ENCODE data around the gene ST8SIA6. TPM values are rescaled to one million over a fixed set of nuclear protein-coding genes. Genes with fewer than 3 reads are reported as not detected.

ST8SIA6 gene
- total RNA-seq, 1 donor from 2014 or later = 5.1 TPM

GRCh38 chr10:17476073-17476472, 21.7 kb upstream of the ST8SIA6 start:
- H3K36me3 Mint-ChIP-seq = no peaks in the 10 kb centered on the region
- Histone ChIP-seq H3K4me2 (no peak overlapping the region), H3K27me3 (no peaks in the 10 kb centered on the region), H3K4me1 (no peaks in the 10 kb centered on the region), H3K9ac (no peak overlapping the region), H3K36me3 (no peaks in the 10 kb centered on the region), H3K27ac (no peak overlapping the region), H4K20me1 (ENCODE audit: low read depth) (no peaks in the 10 kb centered on the region), H3K9me3 (ENCODE audit: low read depth) (no peaks in the 10 kb centered on the region), H3F3A (ENCODE audit: low read depth) (no peaks in the 10 kb centered on the region), H2AFZ (replicated peaks) (no peak overlapping the region), H3K4me3 (no peak overlapping the region), H3K79me2 (ENCODE audit: low read depth) (no peaks in the 10 kb centered on the region)
- H3K4me3 Mint-ChIP-seq = no peak overlapping the region
- no peak for TF ChIP-seq EZH2phosphoT487 (IDR thresholded peaks at IDR 0.05)
- TF ChIP-seq CTCF (IDR thresholded peaks at IDR 0.05) = no peak
- TF ChIP-seq EZH2 (IDR thresholded peaks at IDR 0.05) = no peak
- no peak overlapping the region for H3K27ac Mint-ChIP-seq
- DNase-seq (ENCODE audit: low spot score) = no peak
- H3K27me3 Mint-ChIP-seq (ENCODE audit: insufficient read depth, low read depth) = peaks cover 6% of the 10 kb centered on the region
- H3K4me1 Mint-ChIP-seq = no peaks in the 10 kb centered on the region
- H3K9me3 Mint-ChIP-seq = no peaks in the 10 kb centered on the region

GRCh38 chr10:17475661-17476060, 21.3 kb upstream of the ST8SIA6 start:
- TF ChIP-seq EZH2phosphoT487 (IDR thresholded peaks at IDR 0.05) = no peak
- no peak for TF ChIP-seq CTCF (IDR thresholded peaks at IDR 0.05)
- no peak overlapping the region for H3K27ac Mint-ChIP-seq
- Histone ChIP-seq H3K36me3 (no peaks in the 10 kb centered on the region), H3F3A (ENCODE audit: low read depth) (no peaks in the 10 kb centered on the region), H3K4me2 (no peak overlapping the region), H2AFZ (replicated peaks) (no peak overlapping the region), H3K79me2 (ENCODE audit: low read depth) (no peaks in the 10 kb centered on the region), H3K27ac (no peak overlapping the region), H4K20me1 (ENCODE audit: low read depth) (no peaks in the 10 kb centered on the region), H3K4me3 (no peak overlapping the region), H3K9me3 (ENCODE audit: low read depth) (no peaks in the 10 kb centered on the region), H3K9ac (no peak overlapping the region), H3K27me3 (no peaks in the 10 kb centered on the region), H3K4me1 (no peaks in the 10 kb centered on the region)
- peaks cover under 1% of the 10 kb centered on the region for H3K9me3 Mint-ChIP-seq
- no peak for DNase-seq (ENCODE audit: low spot score)
- H3K4me1 Mint-ChIP-seq = no peaks in the 10 kb centered on the region
- H3K27me3 Mint-ChIP-seq (ENCODE audit: insufficient read depth, low read depth) = peaks cover 6% of the 10 kb centered on the region
- H3K36me3 Mint-ChIP-seq = no peaks in the 10 kb centered on the region
- H3K4me3 Mint-ChIP-seq = no peak overlapping the region

GRCh38 chr10:17474595-17475323, 20.4 kb upstream of the ST8SIA6 start:
- no peaks in the 10 kb centered on the region for H3K36me3 ChIP-seq
- Mint-ChIP-seq H3K36me3 (no peaks in the 10 kb centered on the region), H3K27me3 (ENCODE audit: insufficient read depth, low read depth) (peaks cover 9% of the 10 kb centered on the region), H3K9me3 (peaks cover 4% of the 10 kb centered on the region), H3K27ac (no peak overlapping the region), H3K4me3 (no peak overlapping the region), H3K4me1 (no peaks in the 10 kb centered on the region)
- no peak overlapping the region for H3K4me2 ChIP-seq
- H3K79me2 ChIP-seq (ENCODE audit: low read depth) = no peaks in the 10 kb centered on the region
- no peaks in the 10 kb centered on the region for H4K20me1 ChIP-seq (ENCODE audit: low read depth)
- H3F3A ChIP-seq (ENCODE audit: low read depth) = no peaks in the 10 kb centered on the region
- no peak overlapping the region for H3K9ac ChIP-seq
- TF ChIP-seq CTCF (IDR thresholded peaks at IDR 0.05) (no peak), EZH2phosphoT487 (IDR thresholded peaks at IDR 0.05) (no peak), EZH2 (IDR thresholded peaks at IDR 0.05) (no peak)
- no peak overlapping the region for H2AFZ ChIP-seq (replicated peaks)
- H3K27ac ChIP-seq = no peak overlapping the region
- DNase-seq (ENCODE audit: low spot score) = no peak
- H3K4me3 ChIP-seq = no peak overlapping the region
- no peaks in the 10 kb centered on the region for H3K9me3 ChIP-seq (ENCODE audit: low read depth)
- no peaks in the 10 kb centered on the region for H3K27me3 ChIP-seq
- H3K4me1 ChIP-seq = no peaks in the 10 kb centered on the region
